Activated naive CD8-positive, alpha-beta T cell treated with anti-CD3 and anti-CD28 coated beads, Interleukin-2, amount 10 ng/mL, durations not matched to agents 7 days and 5 days (primary cell): ENCODE results near the gene SHISA8. TPM values are rescaled to one million over a fixed set of nuclear protein-coding genes. Genes with fewer than 3 reads are reported as not detected.
"Not testable (repeated sequence)": the region's sequence is repeated elsewhere in the genome, so short reads cannot be mapped to it uniquely, and the experiment has no call there.

Source experiments
- ATAC-seq: fragments of 150-1000 bp; cut with Tn5 transposase; one replicate; pipeline ENCODE4 v1.10.0; 2021; ENCODE audit warnings: low read depth, moderate library complexity
- POLR2A ChIA-PET: fragments of 350-600 bp; sonication (Branson Sonifier 250); formaldehyde crosslinking; loops from one replicate; lab custom pipeline; 2021; ENCODE audit warnings: antibody characterized with exemption; lab: Charles Lee
- DNase-seq: peaks from one replicate; pipeline ENCODE4 v3.0.0; 2021
- H3K27ac Mint-ChIP-seq: one replicate; pipeline ENCODE4 v1.8.0; 2022; ENCODE audit warnings: mild to moderate bottlenecking, mixed read lengths
- H3K27me3 Mint-ChIP-seq: one replicate; pipeline ENCODE4 v1.8.0; 2022; ENCODE audit warnings: mild to moderate bottlenecking, moderate library complexity, mixed read lengths
- H3K36me3 Mint-ChIP-seq: one replicate; pipeline ENCODE4 v1.8.0; 2021; ENCODE audit warnings: mild to moderate bottlenecking, mixed read lengths
- H3K4me1 Mint-ChIP-seq: one replicate; pipeline ENCODE4 v1.8.0; 2021; ENCODE audit warnings: mixed read lengths
- H3K4me3 Mint-ChIP-seq: one replicate; pipeline ENCODE4 v1.8.0; 2022; ENCODE audit warnings: mild to moderate bottlenecking, moderate library complexity, mixed read lengths
- H3K9me3 Mint-ChIP-seq: one replicate; pipeline ENCODE4 v1.8.0; 2021; ENCODE audit warnings: mixed read lengths
- total RNA-seq, 2 experiments: library from RNA; stranded (reverse); gene quantifications; one replicate each; pipeline ENCODE4 v1.2.3, GENCODE V29; 2021

The SHISA8 gene
- not detected for total RNA-seq

GRCh38 chr22:41915035-41915785 is at the start of gene SHISA8:
SHISA8 (minus strand) TSS chr22:41915074; CDS start chr22:41914667, 407 bp downstream.
- H3K4me3 Mint-ChIP-seq, result peak within 1 kb of the TSS; percentile 22
- ATAC-seq (peak; percentile 65), DNase-seq (peak; percentile 73)
- H3K4me1 Mint-ChIP-seq, result peaks cover 15% of the 10 kb centered on the region
- no peak within 1 kb of the TSS for H3K27ac Mint-ChIP-seq
- H3K27me3 Mint-ChIP-seq, result peaks cover 64% of the 10 kb centered on the region
- H3K9me3 Mint-ChIP-seq, result no peaks in the 10 kb centered on the region
- POLR2A ChIA-PET, result no interaction called here
- H3K36me3 Mint-ChIP-seq, result no peaks in the 10 kb centered on the region

GRCh38 chr22:41964112-41964491 is 49.2 kb upstream of the SHISA8 start:
- Mint-ChIP-seq H3K9me3 (no peaks in the 10 kb centered on the region), H3K27ac (no peak overlapping the region), H3K4me3 (no peak overlapping the region), H3K27me3 (peaks cover 6% of the 10 kb centered on the region), H3K36me3 (no peaks in the 10 kb centered on the region), H3K4me1 (no peaks in the 10 kb centered on the region)
- ATAC-seq, result no peak
- DNase-seq, result no peak
- POLR2A ChIA-PET, result no interaction called here

DNA sequence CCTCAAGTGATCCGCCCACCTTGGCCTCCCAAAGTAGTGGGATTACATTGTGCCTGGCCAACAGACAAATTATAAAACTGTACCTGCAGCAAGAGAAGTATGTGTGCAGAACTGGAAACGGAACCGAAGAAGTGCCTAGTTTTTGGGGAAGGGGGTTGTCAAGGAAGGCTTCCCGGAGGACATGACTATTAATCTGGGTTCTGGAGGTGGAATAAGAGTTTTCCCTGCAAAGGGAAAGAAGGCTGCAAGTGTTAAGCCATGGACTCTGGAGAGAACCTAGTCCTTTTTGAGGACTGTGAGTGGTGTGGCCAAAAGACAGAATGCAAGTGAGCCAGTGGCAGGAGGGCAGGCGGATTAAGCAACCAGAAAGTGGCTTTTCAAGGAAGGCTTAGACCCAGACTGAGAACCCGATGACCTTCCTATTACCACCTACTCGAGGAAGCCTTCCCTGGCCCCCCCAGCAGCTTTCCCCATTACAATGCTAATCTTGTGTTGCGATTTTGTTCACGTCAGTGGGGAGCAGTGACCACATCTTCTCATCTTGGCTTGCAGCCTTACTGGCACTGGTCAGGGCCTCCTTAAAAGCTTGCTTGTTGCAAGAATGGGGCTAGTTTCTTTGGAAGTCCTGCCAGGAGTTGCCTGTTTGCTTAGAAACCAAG is 48.7 kb upstream of the SHISA8 start:
- POLR2A ChIA-PET, result no interaction called here
- Mint-ChIP-seq H3K9me3 (no peaks in the 10 kb centered on the region), H3K36me3 (no peaks in the 10 kb centered on the region), H3K4me3 (no peak overlapping the region), H3K27me3 (peaks cover 6% of the 10 kb centered on the region), H3K4me1 (no peaks in the 10 kb centered on the region), H3K27ac (no peak overlapping the region)
- ATAC-seq (no peak), DNase-seq (no peak)

DNA sequence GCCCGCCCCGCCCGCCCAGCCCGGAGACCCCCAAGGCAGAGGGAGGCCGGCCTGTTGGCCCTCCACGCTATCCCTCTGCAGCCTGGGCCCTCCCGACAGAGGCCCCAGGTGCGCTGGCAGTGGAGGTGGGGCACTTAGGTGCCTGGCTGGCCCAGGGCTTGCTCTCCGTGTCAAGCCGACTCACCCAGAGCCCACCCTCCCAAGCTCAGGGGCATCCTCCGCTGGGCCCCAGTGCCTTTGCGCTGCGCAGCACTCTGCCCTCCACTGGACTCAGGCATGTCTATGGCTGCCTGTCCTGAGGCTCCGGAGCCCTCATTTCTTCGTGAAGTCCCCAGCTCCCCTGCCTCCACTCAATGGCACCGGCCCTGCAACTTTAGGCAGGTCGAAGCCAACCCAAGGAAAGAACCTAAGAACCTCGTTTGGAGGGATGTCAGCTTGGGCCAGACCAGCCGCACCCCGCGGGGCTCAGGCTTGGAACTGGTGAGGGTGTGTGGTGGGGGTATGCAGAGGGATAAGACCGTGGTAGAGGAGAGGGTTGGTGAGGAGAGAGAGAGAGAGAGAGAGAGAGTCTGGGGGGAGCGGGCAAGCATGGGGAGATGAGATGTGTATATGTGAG is 43.2 kb upstream of the SHISA8 start:
- POLR2A ChIA-PET, result interaction anchor here (0.5 to 1.0 kb wide), 2 partner anchors 11 to 408 kb away, joined by 4 read pairs; partner anchors contain the start of gene CENPM

GRCh38 chr22:41952713-41953112 is 37.8 kb upstream of the SHISA8 start:
- ATAC-seq (no peak), DNase-seq (no peak)
- peaks cover 10% of the 10 kb centered on the region for H3K4me1 Mint-ChIP-seq
- POLR2A ChIA-PET, result interaction anchor here (1.5 kb wide), 1 partner anchor 126 kb away, joined by 3 read pairs; the partner anchor contains the start of gene SMDT1
- no peaks in the 10 kb centered on the region for H3K9me3 Mint-ChIP-seq
- no peak overlapping the region for H3K27ac Mint-ChIP-seq
- H3K4me3 Mint-ChIP-seq, result no peak overlapping the region
- no peaks in the 10 kb centered on the region for H3K36me3 Mint-ChIP-seq
- no peaks in the 10 kb centered on the region for H3K27me3 Mint-ChIP-seq

More for the DNA sequence above, 43.2 kb upstream of the SHISA8 start:
- DNase-seq (no peak), ATAC-seq (peak; percentile 53)
- H3K9me3 Mint-ChIP-seq, result no peaks in the 10 kb centered on the region
- peaks cover 2% of the 10 kb centered on the region for H3K27me3 Mint-ChIP-seq
- H3K4me3 Mint-ChIP-seq, result no peak overlapping the region
- no peak overlapping the region for H3K27ac Mint-ChIP-seq
- H3K36me3 Mint-ChIP-seq, result no peaks in the 10 kb centered on the region
- peaks cover 3% of the 10 kb centered on the region for H3K4me1 Mint-ChIP-seq

GRCh38 chr22:41951898-41952474 is 37.1 kb upstream of the SHISA8 start, which contains the start of gene SMIM45:
SMIM45 (plus strand) TSS chr22:41952150.
- H3K4me3 Mint-ChIP-seq, result no peak within 1 kb of the TSS
- H3K36me3 Mint-ChIP-seq, result no peaks in the 10 kb centered on the region
- H3K27ac Mint-ChIP-seq, result no peak within 1 kb of the TSS
- no peak for ATAC-seq
- DNase-seq, result no peak
- H3K9me3 Mint-ChIP-seq, result no peaks in the 10 kb centered on the region
- H3K27me3 Mint-ChIP-seq, result no peaks in the 10 kb centered on the region
- POLR2A ChIA-PET, result interaction anchor here (1.5 kb wide), 1 partner anchor 127 kb away, joined by 3 read pairs; the partner anchor contains the start of gene SMDT1
- peaks cover 13% of the 10 kb centered on the region for H3K4me1 Mint-ChIP-seq

DNA sequence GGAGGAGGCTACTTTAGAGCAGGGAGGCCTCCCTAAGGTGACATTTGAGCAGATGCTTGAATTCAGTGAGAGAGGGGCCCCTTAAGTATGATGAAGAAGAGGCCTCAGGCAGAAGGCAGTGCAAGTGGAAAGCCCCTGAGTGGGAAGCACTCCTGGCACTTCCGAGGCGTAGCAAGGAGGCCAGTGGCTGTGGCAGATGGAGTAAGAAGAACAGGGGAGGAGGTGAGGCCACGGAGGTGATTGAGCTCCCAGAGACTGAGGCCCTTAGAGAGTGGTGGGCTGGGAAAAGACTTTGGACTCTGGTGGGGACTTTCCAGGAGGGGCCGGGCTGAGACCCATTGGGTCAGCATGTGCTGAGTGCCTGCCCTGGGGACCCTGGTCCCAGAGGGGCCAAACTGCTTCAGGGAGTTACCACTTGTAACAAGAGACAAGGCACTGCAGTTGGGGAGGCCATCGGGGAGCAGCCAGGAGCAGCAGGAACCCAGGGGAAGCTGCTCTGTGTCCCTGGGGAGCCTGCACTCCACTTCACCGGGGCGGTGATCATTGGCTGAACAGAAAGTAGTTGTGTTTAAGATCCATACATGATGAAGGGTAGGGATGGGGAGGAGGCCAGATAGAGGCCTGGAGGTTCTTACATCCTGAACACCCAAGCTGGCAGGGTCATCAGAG is 34.6 kb upstream of the SHISA8 start:
- DNase-seq, result no peak
- H3K9me3 Mint-ChIP-seq, result no peaks in the 10 kb centered on the region
- no peak overlapping the region for H3K4me3 Mint-ChIP-seq
- POLR2A ChIA-PET, result interaction anchor here (1.0 to 1.5 kb wide), 2 partner anchors 9 to 129 kb away, joined by 4 to 5 read pairs; no protein-coding TSS in a partner anchor
- H3K36me3 Mint-ChIP-seq, result peaks cover 6% of the 10 kb centered on the region
- ATAC-seq, result no peak
- no peak overlapping the region for H3K27ac Mint-ChIP-seq
- H3K4me1 Mint-ChIP-seq, result peaks cover 21% of the 10 kb centered on the region
- H3K27me3 Mint-ChIP-seq, result no peaks in the 10 kb centered on the region

GRCh38 chr22:41948928-41949296 is 34.0 kb upstream of the SHISA8 start:
- H3K4me3 Mint-ChIP-seq, H3K27me3 Mint-ChIP-seq: not testable (repeated sequence)

DNA sequence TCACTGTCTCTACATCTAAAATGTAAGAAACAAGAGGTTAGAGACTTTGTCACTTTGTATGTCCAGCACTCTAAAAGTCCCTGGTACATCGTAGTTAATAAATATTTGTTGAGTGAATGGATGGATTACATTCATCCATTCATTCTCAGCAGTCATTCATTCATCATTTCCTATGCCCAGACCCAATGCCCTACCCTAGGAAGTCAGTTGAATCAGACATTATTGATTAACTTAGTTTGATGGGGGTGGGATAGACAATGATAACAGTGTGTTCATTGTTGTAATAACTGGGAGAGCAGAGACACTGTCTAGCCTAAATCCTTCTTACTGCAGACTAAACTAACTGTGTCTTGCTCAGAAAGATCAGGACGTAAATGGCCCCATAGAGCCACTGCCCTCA is 33.3 kb upstream of the SHISA8 start:
- peaks cover 24% of the 10 kb centered on the region for H3K4me1 Mint-ChIP-seq
- H3K36me3 Mint-ChIP-seq, result peaks cover 10% of the 10 kb centered on the region
- no peak overlapping the region for H3K27ac Mint-ChIP-seq
- no peak for ATAC-seq
- no peak overlapping the region for H3K4me3 Mint-ChIP-seq
- POLR2A ChIA-PET, result interaction anchor here (0.6 to 1.2 kb wide), 4 partner anchors 9 to 341 kb away, joined by 3 to 4 read pairs (median 4); no protein-coding TSS in a partner anchor
- no peak for DNase-seq
- H3K9me3 Mint-ChIP-seq, result no peaks in the 10 kb centered on the region
- no peaks in the 10 kb centered on the region for H3K27me3 Mint-ChIP-seq

More at GRCh38 chr22:41948928-41949296, 34.0 kb upstream of the SHISA8 start:
- not testable (repeated sequence) for H3K36me3 Mint-ChIP-seq, H3K9me3 Mint-ChIP-seq, H3K27ac Mint-ChIP-seq, ATAC-seq, DNase-seq
- POLR2A ChIA-PET, result interaction anchor here (0.6 to 1.5 kb wide), 2 partner anchors 9 to 342 kb away, joined by 3 to 5 read pairs; no protein-coding TSS in a partner anchor
- peaks cover 21% of the 10 kb centered on the region for H3K4me1 Mint-ChIP-seq

- POLR2A ChIA-PET, result interaction anchor here (0.7 to 2.2 kb wide), 16 partner anchors 9 to 479 kb away, joined by 3 to 25 read pairs (median 4); partner anchors contain the start of genes ACO2, CCDC134, NDUFA6 and PHF5A
- ATAC-seq (no peak), DNase-seq (no peak)
- peaks cover 10% of the 10 kb centered on the region for H3K36me3 Mint-ChIP-seq
- no peaks in the 10 kb centered on the region for H3K27me3 Mint-ChIP-seq
- H3K4me3 Mint-ChIP-seq, result peak overlapping the region; percentile 94
- H3K4me1 Mint-ChIP-seq, result peaks cover 28% of the 10 kb centered on the region
- peak overlapping the region; percentile 91 for H3K27ac Mint-ChIP-seq
- H3K9me3 Mint-ChIP-seq, result no peaks in the 10 kb centered on the region
Observed at GRCh38 chr22:41947424-41948080, 32.7 kb upstream of the SHISA8 start.

- H3K4me3 Mint-ChIP-seq, result peak within 1 kb of the TSS; percentile 94
- DNase-seq (peak; percentile 94), ATAC-seq (peak; percentile 98)
- POLR2A ChIA-PET, result interaction anchor here (0.6 to 2.2 kb wide), 25 partner anchors 10 to 478 kb away, joined by 3 to 25 read pairs (median 4); partner anchors contain the start of genes ACO2, CCDC134, DESI1 and MEI1
- H3K27ac Mint-ChIP-seq, result peak within 1 kb of the TSS; percentile 91
- H3K27me3 Mint-ChIP-seq, result no peaks in the 10 kb centered on the region
- H3K4me1 Mint-ChIP-seq, result peaks cover 31% of the 10 kb centered on the region
- H3K36me3 Mint-ChIP-seq, result peaks cover 13% of the 10 kb centered on the region
- no peaks in the 10 kb centered on the region for H3K9me3 Mint-ChIP-seq
Observed at GRCh38 chr22:41946629-41947423, 32.0 kb upstream of the SHISA8 start, which contains the start of gene CENPM. CENPM (minus strand) TSS chr22:41947152; CDS start chr22:41947076, 76 bp downstream.
